Loucy (cell line): ENCODE results near the gene GPBP1.

Experiments
- EZH2phosphoT487 ChIP-seq: fragments of 200-600 bp; IDR thresholded peaks from 2 replicates; pipeline ENCODE4 v1.6.1; 2018; ENCODE audit warnings: antibody characterized with exemption, mild to moderate bottlenecking, moderate library complexity, borderline replicate concordance
- TF ChIP-seq, protein P1 (sequence below): fragments of 200-600 bp; sonication (generic); conservative IDR thresholded peaks from 2 replicates; pipeline ENCODE4 v1.5.1; 2014; ENCODE audit warnings: mild to moderate bottlenecking, antibody characterized with exemption, low read length

DNA sequence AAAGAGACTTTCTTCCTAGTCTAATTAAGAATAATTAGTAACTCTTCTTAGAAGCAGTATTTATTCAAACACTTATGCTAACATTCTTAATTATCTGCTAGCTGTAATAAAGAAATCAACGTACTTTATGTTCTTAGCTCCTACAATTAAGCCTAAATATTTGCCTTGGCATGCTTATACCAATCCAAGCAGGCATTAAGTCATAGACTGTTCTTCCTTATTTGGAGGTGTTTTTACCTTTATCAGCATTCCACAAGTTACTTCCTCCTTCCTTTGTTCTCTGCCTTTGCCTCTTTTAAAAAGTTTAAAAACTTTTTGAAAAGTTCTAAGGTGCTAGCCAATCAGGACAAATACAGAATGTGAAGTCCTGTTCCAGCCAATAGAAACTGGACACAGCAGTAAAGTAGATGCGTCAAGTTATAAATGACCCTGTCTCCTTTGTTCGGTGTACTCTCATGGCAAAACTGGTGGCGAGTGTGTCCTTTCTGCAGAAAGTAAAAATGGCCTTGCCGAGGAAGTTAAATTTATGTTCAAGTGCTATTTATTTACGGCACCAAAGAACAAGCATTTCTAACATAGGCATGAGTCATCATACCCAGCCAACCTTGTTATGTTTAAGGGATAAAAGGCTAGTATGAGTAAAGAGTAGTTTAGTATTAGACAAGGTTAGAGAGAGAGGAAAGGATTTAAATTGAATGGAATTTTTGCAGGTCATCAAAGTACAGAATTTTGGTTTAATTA lies 58.6 kb downstream of the GPBP1 start:
- TF ChIP-seq, protein P1, sequence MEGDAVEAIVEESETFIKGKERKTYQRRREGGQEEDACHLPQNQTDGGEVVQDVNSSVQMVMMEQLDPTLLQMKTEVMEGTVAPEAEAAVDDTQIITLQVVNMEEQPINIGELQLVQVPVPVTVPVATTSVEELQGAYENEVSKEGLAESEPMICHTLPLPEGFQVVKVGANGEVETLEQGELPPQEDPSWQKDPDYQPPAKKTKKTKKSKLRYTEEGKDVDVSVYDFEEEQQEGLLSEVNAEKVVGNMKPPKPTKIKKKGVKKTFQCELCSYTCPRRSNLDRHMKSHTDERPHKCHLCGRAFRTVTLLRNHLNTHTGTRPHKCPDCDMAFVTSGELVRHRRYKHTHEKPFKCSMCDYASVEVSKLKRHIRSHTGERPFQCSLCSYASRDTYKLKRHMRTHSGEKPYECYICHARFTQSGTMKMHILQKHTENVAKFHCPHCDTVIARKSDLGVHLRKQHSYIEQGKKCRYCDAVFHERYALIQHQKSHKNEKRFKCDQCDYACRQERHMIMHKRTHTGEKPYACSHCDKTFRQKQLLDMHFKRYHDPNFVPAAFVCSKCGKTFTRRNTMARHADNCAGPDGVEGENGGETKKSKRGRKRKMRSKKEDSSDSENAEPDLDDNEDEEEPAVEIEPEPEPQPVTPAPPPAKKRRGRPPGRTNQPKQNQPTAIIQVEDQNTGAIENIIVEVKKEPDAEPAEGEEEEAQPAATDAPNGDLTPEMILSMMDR = no peak
- TF ChIP-seq EZH2phosphoT487 = no peak
